ENCODE measurements around the gene KRT72.
"Not testable (repeated sequence)": the region's sequence is repeated elsewhere in the genome, so short reads cannot be mapped to it uniquely, and the experiment has no call there.

The KRT72 gene

DNA sequence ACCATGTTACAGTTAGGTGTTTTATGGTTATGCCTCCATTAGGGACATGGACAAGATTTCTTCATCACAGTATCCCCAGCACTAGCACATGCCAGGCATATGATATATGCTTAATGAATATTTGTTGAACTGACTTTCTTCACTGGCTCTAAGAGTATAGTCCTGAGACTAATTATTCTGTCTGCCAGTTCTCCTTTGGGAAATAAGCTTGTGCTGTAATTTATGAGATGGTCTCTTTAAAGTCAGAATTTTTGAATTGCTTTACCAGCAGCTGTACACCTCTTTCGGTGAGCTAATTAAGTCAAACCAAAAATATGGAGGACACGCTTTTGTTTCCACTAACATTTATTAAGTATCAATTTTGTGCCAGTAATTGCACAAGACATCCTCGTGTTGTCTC, 4.8 kb upstream of the KRT72 start:
- DNase-seq = no peak

DNA sequence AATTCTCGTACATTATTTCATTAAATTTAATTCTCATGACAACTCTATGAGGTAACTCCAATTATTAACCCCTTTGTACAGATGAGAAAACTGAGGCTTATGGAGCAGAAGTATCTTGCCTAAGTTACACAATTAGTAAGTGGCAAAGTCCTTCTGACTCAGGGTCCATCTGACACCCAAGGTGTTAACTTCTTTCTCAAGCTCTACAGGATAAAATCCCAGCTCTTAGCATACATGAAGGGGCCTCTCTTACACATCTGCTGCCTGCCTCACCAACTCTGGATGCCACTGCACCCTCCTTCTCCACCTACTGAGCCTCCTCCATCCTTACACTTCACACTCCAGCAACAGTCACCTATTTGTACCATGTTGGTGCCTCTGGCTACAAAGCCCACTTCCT, 4.3 kb upstream of the KRT72 start:
- no peak for DNase-seq

DNA sequence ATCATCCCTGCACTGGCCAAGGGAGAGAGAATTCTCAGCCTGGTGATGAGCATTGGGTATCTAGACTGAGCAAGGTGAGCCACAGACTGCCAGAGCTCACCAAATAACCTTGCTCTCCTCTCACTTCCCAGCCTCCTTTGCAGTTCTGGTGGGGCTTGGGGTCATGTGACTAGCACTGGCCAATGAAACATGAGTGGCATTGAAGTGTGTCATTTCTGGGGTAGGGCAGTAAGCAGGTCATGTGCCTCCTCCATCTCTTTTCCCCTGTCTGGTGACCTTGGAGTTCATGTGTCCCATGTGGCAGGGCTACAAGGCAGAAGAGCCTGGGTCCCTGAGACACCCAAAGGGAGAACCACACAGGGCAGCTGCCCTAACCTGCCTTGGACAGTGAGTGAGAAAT, 3.6 kb upstream of the KRT72 start:
- DNase-seq = no peak

DNA sequence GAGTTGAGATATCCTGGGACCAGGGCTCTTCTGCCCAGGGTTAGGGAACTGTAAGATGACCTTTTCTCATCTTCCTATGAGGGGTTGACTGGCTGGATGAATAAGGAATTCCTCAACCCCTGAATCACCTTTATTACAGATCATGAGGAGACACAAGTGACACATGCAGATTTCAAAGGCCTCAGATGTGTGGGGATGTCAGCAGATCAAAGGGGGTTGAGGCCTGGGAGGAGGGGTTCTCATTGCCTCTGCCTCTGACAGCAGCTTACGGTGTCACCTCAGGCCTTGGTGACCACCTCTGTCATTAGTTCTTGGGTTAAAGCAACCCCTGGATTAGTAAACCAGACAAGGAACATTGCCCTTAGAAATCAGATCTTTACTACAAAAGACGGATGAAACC, 2.1 kb upstream of the KRT72 start:
- no peak for DNase-seq

DNA sequence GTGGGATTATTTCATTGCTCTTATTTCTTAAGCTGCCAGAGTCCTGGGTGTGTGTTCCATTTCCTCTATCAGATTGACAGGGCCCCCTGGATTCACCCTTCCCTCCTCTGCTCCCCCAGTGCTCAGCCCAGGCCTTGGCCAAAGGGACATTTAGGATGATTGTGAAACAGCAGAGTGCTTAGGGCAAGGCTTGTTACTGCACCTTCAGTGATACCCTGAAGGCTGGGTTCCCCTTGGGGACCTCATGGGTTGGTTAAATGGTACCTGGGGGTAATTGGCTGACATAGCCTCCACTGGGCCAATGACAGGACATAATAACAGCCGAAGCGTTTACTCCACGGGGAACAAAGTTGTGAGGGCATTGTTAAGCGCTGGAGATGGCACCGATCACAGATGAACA, 1.3 kb upstream of the KRT72 start:
- no peak for DNase-seq

DNA sequence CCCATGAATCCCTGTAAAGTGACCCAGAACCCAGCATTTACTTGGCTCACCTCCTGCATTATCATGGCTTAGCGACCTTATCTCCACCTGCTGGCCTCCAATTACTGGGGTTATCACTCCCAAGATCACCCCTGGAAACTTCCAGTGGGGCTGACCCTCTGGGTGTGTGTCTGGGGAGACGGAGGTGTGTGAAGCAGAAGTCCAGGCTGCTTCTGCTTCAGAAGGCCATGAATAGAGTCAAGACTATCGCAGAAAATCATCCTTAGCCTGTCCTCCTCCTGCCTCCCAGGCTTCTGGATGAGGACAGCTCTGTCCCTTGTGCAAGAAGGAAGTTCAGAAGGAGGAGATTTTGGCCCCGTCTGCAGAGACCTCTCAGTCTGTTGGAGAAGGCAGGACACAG, 408 bp upstream of the KRT72 start:
- no peak for DNase-seq

DNA sequence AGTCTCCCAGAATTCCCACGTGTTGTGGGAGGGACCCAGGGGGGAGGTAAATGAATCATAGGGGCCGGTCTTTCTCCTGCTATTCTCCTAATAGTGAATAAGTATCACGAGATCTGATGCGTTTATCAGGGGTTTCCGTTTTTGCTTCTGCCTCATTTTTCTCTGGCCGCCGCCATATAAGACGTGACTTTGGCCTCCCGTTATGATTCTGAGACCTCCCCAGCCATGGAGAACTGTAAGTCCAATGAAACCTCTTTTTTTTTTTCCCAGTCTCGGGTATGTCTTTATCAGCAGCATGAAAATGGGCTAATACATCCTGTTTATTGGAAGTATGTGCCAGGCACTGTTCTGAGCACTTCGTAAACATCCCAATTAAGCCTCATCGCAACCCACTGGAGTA, 788 bp downstream of the KRT72 start:
- no peak for DNase-seq

DNA sequence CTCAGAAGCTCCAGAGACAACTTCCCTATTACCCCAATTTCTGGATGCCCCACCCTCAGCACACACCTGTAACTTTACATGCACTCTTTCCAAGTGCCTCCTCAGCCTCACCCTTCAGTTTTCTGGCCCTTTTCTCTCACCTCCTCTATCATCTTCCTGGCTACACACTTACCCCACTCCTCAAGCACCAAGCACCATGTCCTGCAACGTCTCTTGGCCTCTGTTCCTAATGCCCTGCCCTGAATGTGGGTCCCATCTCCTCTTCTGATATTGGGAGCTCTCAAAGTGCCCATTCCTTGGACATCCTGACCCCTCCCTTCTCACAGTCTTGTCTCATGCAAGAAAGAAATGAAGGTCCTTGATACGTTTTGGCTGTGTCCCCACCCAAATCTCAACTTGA, 1.2 kb downstream of the KRT72 start:
- DNase-seq = no peak

DNA sequence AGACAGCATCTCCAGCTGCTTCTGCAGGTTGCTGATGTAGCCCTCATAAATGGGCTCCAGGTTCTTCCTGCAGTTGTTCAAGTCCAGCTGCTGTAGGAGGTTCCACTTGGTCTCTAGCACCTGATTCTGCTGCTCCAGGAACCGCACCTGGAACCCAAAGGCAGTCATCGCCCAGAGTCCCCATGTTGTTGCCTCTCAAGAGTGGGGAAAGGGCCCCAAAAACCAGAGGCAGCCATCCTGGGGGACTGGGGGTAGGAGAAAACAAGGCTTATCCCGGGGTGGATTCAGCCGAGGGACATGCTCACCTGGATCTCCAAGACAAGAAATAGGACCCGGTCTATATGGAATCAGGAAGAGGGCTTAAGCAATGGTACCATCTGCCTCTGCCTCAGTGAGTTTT, 2.3 kb downstream of the KRT72 start:
- no peak for DNase-seq

DNA sequence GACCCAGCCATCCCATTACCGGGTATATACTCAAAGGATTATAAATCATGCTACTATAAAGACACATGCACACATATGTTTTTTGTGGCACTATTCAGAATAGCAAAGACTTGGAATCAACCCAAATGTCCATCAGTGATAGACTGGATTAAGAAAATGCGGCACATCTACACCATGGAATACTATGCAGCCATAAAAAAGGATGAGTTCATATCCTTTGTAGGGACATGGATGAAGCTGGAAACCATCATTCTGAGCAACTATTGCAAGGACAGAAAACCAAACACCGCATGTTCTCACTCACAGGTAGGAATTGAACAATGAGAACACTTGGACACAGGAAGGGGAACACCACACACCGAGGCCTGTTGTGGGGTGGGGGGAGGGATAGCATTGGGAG, 7.0 kb downstream of the KRT72 start:
- DNase-seq = not testable (repeated sequence)

DNA sequence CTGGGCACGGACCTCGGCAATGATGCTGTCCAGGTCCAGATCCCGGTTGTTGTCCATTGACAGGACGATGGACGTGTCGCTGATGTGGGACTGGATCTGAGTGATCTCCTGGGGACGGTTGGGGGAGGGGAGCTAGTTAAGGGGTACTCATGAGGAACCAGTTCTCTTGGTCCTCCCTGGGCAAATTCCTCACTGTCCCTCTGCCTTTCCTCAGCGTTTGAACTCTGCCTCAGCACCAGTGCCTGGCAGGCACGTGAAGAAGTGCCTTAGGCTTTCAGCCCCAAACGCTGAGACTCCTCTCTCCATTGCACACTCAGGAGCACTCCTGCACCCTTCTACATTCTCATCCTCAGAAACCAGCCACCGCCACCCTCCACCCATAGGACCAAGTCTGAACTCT, 9.7 kb downstream of the KRT72 start:
- no peak for DNase-seq

DNA sequence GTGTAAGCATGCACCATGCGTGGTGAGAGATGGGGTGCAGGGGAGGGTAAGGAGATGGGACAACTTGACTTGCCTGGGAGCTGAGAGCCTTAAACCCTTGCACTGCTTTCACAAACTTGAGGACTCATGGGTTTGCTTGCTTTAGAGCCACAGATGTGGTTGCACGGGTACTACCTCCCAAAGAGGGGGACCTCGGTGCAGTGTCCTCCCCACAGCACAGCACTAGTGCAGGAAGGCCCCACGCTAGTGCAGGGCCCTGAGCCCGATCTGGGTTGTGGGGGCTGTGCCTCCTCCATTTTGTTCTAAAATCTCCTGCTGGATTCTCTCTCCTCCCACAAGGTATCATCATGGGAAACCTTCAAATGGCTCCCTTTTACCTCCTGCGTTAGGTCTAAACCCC, 11.2 kb downstream of the KRT72 start:
- no peak for DNase-seq

DNA sequence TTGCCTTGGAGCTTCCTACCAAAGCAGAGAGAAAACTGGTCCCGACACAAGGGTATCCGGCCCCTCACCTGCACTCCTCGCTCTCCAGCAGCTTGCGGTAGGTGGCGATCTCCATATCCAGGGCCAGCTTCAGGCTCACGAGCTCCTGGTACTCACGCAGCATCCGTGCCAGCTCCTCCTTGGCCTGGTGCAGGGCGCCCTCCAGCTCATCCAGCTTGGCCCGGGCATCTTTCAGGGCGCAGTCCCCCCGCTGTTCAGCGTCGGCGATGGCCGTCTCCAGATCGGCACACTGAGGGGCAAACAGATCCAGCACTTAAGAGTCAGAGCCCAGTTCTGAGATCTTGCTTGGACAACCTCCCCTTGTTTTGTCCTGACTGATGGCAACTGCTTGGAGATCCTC, 13.7 kb downstream of the KRT72 start:
- DNase-seq = no peak

DNA sequence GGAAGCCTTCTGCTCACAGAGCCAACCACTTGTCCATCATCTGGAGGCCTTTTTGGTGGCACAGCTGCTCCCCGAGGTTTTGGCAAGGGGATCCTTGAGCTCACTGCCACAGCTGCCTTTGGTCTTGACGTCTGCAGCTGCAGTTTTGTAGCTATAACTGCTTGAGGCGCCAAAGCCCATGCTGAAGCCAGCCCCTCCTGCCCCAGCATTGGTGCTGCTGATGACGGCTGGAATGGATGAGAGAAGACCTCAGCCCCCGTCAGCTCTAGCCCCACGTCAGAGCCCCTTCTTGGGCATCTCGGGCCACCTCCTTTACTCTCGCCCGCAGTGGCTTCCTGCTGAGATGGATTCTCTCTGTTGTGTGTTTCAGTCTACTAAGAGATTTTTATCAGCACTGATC, 15.3 kb downstream of the KRT72 start:
- no peak for DNase-seq

DNA sequence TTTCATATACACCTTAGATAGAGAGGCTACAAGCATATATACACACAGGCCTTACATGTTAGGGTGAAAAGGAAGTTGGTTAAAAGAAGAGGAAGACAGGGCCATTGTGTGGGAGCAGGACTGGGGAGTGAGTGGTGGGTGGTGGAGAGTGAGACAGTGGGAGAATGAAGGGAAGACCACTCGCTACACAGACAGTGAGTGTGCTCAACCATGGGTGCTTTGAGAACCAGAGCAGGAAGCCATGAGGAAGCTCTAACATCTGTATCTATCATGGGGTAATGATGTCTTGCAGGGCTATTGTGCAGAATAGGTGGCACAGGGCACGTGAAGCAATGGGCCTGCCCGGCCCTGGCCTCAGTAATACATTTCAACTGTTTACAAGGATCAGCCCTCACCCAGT, 16.2 kb downstream of the KRT72 start:
- no peak for DNase-seq

DNA sequence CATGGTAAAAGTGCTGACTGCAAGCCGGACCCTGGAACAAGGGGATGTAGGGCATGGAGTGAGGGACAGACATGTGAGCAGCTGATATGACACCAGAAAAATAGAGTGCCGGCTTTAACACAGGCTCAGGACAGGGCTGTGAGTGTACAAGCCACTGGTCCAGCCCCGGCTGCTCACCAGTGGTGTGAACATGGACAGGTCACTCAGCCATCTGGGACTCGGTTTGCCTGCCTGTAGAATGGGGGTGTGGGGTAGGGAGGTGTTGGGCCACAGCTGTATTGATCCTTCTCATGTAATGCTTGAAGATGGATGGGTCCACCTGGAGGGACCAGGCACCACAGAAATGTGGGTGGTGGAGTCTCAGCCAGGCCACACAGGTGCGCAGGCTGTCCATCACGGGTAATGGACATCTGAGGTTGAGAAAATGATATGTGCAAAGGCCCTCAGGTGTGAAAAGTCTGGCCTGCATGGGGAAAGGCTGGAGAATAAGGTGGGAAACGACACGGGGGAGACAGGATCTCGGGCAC, 17.0 kb downstream of the KRT72 start:
- no peak for DNase-seq

DNA sequence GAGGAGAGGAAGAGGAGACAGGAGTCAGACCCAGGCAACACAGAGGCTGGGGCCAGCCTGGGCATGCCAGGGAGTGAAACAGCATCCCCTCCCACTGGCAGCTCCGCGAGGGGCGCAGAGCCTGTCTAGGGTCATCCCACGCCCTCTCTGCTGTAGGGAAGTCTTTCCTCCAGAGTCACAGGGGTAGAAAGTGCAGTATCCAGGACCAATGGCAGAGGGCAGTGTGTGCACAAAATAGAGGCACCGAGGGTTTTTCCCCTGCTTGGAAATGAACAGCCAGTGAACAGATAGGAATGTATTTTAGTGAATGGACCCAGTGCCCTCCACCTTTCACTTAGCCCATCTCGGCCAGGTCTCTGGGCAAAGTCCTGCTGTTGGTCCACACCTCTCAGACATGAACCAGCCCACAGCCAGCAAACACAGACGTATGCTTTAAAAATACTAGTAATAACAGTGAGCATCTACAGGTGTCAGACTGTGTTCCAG, 18.2 kb downstream of the KRT72 start:
- peak; percentile 54 for DNase-seq

DNA sequence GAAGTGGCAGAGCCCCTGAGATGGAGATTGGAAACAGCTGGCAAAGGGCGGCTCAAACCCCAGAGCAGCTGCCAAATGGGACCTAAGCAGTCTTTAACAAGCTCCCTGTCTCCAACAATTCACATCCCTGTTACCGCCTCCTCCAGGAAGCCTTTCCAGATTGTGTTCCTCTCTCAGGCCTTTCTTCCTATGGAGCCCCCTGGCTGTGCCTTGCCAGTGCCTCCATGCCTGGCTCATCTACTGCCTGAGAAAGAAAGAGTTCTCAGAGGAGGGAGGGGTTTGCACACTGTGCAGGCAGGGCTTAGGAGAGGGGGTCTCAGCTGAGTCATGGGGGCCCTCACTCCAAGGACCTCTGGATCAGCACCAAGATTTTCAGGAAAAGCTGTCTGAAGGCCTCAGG, 18.8 kb downstream of the KRT72 start:
- DNase-seq = no peak

DNA sequence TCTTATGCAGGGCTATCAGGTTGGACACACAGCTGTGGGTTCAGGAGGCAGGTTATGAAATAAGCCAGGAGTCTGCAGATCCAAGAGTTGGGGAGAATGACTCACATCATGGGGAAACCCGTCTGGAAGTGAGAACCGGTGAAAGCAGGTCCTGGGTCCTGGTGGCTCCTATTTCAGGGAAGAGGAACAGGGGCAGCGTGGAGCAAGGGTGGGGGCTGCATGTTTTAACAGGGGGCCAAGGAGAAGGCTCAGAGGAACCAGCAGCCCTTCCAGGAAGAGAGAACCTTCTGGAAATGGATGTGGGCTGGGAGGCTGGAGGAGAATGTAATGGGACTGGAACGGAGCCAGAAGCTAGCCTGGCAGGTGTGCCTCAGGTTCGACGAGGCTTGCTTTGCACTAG, 19.8 kb downstream of the KRT72 start:
- no peak for DNase-seq

DNA sequence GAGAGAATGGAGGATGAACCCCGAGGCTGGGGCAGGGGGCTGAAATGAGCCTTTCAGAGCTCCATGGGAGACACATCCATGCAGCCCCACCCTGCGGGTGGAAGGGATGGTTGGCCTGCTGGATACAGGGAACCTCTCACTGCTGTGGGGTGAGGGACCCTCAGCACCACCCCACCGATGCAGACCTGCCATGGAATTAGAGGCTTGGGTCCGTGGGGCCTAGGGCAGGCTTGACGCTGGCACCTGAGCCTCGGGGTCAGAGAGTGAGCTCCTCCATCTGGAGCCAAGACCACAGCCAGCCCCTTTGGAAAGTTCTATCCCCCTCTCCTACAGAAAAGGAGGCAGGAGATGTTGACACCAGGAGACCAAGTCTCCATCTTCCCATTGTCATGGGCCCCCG, 20.2 kb downstream of the KRT72 start:
- no peak for DNase-seq

DNA sequence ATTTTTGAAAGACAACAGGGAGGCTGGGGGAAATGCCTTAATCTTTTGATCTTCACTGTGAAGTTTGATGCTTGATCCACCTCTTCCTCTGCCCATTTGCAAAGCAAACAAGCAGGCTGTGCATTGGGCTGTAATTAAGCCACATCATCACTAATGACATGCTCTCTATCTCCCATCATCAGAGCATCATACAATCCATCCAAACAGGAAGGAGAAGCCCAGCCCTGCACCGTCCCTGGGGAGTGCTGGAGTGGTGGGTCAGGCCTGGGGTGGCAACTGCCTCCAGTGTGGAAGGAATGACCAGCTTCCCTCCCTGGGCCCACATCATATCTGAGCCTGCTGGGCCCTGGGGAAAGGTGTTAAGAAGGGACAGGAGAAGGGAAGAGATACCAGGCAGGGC, 20.8 kb downstream of the KRT72 start:
- no peak for DNase-seq

DNA sequence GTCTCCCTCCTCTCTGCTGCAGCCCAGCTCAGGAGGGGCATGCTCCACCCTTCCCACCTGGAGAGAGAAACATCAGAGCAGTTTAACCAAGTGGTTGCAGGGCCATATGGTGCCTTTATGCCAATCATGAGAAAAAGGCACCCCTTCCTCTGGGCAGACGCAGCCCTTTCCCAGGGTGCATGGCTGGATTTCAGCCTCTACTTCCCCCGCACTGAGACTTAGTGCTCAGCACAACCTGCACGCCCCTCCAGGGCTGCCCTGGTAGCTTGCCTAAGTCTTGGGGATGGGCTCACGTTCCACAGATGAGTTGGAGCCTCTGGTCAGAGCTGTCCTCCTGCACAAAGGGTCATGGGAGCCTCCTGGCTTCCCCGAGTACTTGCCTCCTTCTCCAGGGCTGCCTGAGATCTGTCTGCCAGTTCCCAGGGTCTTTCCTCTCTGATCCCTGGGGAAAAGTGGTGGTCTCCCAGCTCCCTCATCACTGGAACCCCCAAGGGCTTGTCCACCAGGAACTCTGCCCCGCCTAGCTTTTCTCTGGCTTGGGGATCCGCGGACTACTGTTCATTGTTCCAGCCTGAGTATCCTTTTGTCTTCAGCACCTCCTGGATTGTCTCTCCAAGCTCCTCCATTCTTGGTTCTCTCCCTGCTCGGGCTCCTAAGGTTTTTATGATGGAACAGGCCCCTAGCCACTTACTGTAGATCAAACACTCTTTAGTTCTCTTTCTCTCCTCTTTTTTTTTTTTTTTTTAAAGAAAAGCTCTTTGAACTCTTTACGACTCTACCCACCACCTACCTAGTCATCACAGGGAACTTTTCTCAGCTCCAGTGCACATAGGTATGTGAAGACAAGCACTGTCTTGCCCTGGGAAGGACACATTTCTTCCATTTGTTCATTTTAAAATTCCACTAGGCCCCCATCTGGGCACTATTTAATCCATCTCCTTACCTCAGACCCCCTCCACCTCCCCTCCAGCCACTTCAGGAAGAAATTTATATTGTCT, 21.5 kb downstream of the KRT72 start:
- no peak for DNase-seq

DNA sequence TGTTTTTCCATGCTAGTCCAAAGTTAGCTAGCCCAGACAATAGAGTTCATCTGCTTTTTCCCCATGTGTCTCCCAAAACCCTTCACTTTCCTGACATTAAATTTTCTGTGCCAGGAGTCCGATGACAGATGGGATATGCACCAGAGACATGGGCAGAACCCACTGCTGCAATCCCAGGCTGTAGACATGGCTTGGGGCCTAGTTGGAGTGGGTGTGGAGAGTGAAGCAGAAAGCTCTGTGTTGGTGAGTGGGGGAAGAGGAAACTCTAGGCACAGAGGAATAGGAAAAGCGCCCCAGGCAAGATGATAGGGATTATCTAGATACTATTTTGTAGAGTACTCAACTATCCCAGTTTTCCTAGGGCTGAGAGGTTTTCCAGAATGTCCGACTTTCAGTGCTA, 22.8 kb downstream of the KRT72 start:
- DNase-seq = no peak

DNA sequence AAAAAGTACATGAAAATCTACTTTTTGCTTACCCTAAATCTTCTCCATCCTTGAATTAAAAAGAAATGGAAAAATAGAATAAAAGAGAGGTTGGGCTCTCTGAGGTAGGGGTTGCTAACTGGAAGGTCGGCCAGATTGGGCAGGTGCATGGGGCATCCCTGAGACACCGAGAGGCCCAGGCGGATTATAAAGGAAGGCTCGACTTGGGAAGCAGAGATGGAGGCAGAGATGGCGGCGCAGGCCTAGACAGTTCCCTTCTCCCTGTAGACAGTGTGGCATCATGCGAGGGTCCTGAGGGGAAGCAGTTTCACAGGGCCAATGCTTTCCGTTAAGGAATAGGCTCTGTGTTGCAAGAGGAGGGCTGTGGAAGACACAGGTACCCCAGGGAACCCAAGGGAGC, 23.9 kb downstream of the KRT72 start:
- no peak for DNase-seq

DNA sequence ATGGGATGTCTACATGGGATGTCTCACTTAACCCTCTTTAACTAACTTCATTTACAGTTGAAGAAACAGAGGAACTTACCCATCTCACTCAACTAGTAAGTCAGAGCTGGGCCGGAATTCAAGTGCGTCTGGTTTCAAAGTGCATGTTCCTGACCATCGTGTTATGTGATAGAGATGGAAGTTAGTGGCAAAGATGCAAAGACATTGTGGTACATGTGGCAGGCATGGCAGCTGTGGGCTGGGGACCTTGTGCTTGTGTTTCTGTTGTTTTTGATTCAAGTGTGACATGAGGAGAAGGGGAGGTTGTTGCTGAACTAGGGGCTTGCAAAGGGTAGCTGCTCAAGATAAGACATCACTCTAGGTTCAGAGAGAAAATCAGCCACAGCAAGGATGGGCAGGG, 25.3 kb downstream of the KRT72 start:
- DNase-seq = no peak
